Effector memory CD4-positive, alpha-beta T cell (primary cell): ENCODE measurements around the gene JAG2.
A peak's percentile ranks its signal among the peaks of the same experiment; 100 is the strongest.

Source experiments
- DNase-seq, 3 donors: peaks; one replicate each; pipeline ENCODE4 v3.0.0-alpha.2; 2020
- H3K27ac ChIP-seq: 2 replicates; pipeline ENCODE4 v1.7.0; 2013; ENCODE audit warnings: mild to moderate bottlenecking, low read length, moderate library complexity; ENCODE audit not compliant: insufficient read depth, poor library complexity, severe bottlenecking
- H3K27me3 ChIP-seq: replicated peaks from 2 replicates; pipeline ENCODE4 v1.7.0; 2013; ENCODE audit warnings: mild to moderate bottlenecking, low read length; ENCODE audit not compliant: insufficient read depth, control insufficient read depth, poor library complexity, severe bottlenecking
- H3K36me3 ChIP-seq: 2 replicates; pipeline ENCODE4 v1.7.0; 2013; ENCODE audit warnings: mild to moderate bottlenecking, low read length, moderate library complexity; ENCODE audit not compliant: control insufficient read depth, insufficient read depth
- H3K4me1 ChIP-seq: 2 replicates; pipeline ENCODE4 v1.7.0; 2013; ENCODE audit warnings: low read length, mild to moderate bottlenecking; ENCODE audit not compliant: control insufficient read depth, insufficient read depth, poor library complexity, severe bottlenecking
- H3K4me3 ChIP-seq: 2 replicates; pipeline ENCODE4 v1.7.0; 2013; ENCODE audit warnings: low read length, low read depth, mild to moderate bottlenecking; ENCODE audit not compliant: insufficient read depth, poor library complexity, severe bottlenecking
- H3K9me3 ChIP-seq: 2 replicates; pipeline ENCODE4 v1.7.0; 2013; ENCODE audit warnings: mild to moderate bottlenecking, low read length, moderate library complexity; ENCODE audit not compliant: control insufficient read depth

JAG2 gene

DNA sequence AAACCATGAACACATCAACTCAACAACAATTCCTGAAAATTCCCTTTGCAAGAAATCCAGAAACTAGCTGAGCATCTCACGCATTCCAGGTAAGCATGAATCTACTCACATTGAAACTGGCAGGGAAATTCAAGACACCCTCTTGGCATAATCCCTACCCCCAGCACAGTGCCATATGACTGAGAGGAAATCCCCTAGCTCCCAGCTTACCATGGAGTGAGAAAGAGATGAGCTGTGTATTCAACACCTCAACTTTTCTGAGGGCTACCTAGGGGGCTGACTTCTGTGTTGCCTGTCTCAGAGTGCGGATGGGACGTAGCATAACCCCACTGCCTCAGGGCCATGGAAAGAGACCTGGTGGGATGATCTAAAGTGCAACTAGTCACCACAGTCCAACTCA lies 65.7 kb downstream of the JAG2 start:
- Histone ChIP-seq H3K9me3 (no peaks in the 10 kb centered on the region), H3K36me3 (no peaks in the 10 kb centered on the region), H3K27ac (no peak overlapping the region), H3K4me1 (no peaks in the 10 kb centered on the region), H3K4me3 (no peak overlapping the region), H3K27me3 (no peaks in the 10 kb centered on the region)
- DNase-seq: no peak

DNA sequence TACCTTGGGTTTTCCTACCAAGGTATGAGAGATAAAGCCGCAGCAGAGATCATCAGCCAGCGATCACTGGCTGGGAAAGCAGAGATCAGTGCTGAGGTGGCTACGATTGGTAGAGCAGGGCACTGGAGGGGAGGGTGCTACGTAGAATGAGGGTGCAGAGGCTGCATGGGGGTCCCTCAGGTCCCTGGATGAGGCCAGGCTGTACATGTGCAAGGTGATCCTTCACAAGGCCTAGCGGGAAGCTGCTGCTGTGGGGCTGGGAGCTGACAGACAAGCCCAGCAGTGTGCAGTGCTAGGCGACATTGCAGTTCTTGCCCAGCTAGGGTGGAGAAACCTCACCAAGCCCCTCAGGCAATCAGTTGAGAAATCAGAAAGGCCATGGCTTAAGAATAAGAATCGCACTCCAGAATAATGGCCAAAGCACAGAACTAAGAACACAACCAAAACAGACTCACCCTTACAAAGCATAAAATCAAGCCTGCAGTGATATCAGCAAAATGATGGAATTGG lies 66.2 kb downstream of the JAG2 start:
- no peak for DNase-seq
- no peak overlapping the region for H3K27ac ChIP-seq
- H3K4me3 ChIP-seq: no peak overlapping the region
- no peaks in the 10 kb centered on the region for H3K4me1 ChIP-seq
- H3K9me3 ChIP-seq: no peaks in the 10 kb centered on the region
- H3K27me3 ChIP-seq: no peaks in the 10 kb centered on the region
- no peaks in the 10 kb centered on the region for H3K36me3 ChIP-seq

GRCh38 chr14:105100910-105101309 lies 67.7 kb downstream of the JAG2 start:
- no peak for DNase-seq
- no peaks in the 10 kb centered on the region for H3K9me3 ChIP-seq
- H3K27ac ChIP-seq: no peak overlapping the region
- H3K36me3 ChIP-seq: no peaks in the 10 kb centered on the region
- H3K4me1 ChIP-seq: no peaks in the 10 kb centered on the region
- H3K4me3 ChIP-seq: no peak overlapping the region
- H3K27me3 ChIP-seq: no peaks in the 10 kb centered on the region

DNA sequence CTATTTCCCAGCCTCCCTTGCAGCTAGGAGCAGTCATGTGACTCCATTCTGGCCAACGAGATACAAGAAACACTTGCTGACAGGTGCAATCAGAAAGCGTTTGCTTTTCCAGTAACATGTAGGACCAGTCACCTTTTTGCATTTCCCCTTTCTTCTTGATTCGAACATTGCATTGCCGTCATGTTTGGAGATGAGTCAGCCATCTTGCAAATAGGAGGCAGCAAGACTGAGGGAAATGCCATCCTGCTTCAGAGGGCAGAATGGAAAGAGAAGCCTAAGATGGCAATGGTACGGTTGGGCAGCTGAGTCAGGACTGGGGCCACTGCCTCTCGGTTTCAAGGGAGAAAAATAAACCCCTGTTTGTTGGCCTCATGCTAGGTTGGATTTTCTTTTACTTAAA lies 68.8 kb downstream of the JAG2 start:
- Histone ChIP-seq H3K4me1 (no peaks in the 10 kb centered on the region), H3K27me3 (no peaks in the 10 kb centered on the region)

GRCh38 chr14:105098316-105098715 lies 70.3 kb downstream of the JAG2 start:
- no peaks in the 10 kb centered on the region for H3K9me3 ChIP-seq
- H3K27ac ChIP-seq: no peak overlapping the region
- no peaks in the 10 kb centered on the region for H3K27me3 ChIP-seq
- H3K36me3 ChIP-seq: no peaks in the 10 kb centered on the region
- H3K4me1 ChIP-seq: peaks cover 11% of the 10 kb centered on the region
- no peak overlapping the region for H3K4me3 ChIP-seq
- DNase-seq: no peak

More for the DNA sequence above, 68.8 kb downstream of the JAG2 start:
- no peak for DNase-seq
- Histone ChIP-seq H3K27ac (no peak overlapping the region), H3K36me3 (no peaks in the 10 kb centered on the region), H3K4me3 (no peak overlapping the region), H3K9me3 (no peaks in the 10 kb centered on the region)

GRCh38 chr14:105097794-105098127 lies 70.8 kb downstream of the JAG2 start:
- H3K27ac ChIP-seq: no peak overlapping the region
- no peaks in the 10 kb centered on the region for H3K9me3 ChIP-seq
- H3K27me3 ChIP-seq: no peaks in the 10 kb centered on the region
- H3K36me3 ChIP-seq: no peaks in the 10 kb centered on the region
- no peak overlapping the region for H3K4me3 ChIP-seq
- peaks cover 11% of the 10 kb centered on the region for H3K4me1 ChIP-seq
- no peak for DNase-seq

DNA sequence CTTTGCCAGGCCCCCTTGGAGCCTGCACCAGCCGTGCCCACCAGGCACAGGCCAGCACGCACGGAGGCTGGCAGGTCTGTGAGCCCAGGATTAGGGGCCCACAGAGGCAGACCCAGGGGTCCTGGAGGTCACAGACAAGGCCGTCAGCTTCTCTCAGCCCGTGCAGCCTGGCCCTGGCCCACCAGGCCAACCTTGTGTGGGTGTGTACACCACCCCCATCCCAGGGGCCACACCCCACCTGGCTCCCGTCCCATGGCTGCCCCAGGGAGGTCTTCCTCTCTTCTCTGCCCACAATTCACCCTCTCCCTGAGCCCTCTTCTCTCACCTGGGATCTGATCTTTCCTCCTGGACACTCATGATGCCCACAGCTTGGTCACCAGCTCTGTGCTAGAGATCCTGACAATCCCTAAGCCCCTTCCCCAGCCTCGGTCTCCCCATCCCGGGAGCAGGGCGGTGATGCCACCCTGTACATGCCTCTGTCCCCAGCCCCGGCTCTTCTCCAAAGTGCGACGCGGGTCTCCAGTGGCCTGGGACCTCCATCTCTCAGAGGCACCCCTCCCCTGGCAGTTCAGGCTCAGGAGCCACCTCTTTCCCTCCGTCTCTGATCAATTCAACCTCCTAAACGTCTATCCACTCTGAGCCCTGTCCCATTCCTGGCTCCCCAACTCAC lies 72.2 kb downstream of the JAG2 start:
- H3K27ac ChIP-seq: no peak overlapping the region
- H3K4me3 ChIP-seq: no peak overlapping the region
- H3K36me3 ChIP-seq: no peaks in the 10 kb centered on the region
- no peaks in the 10 kb centered on the region for H3K27me3 ChIP-seq
- H3K4me1 ChIP-seq: peaks cover 11% of the 10 kb centered on the region
- DNase-seq: no peak
- H3K9me3 ChIP-seq: no peaks in the 10 kb centered on the region

GRCh38 chr14:105095236-105095805 lies 73.3 kb downstream of the JAG2 start:
- H3K27me3 ChIP-seq: no peaks in the 10 kb centered on the region
- no peak overlapping the region for H3K27ac ChIP-seq
- H3K9me3 ChIP-seq: no peaks in the 10 kb centered on the region
- no peak overlapping the region for H3K4me3 ChIP-seq
- DNase-seq: no peak
- no peaks in the 10 kb centered on the region for H3K36me3 ChIP-seq
- peaks cover 17% of the 10 kb centered on the region for H3K4me1 ChIP-seq

GRCh38 chr14:105094193-105094907 lies 74.2 kb downstream of the JAG2 start:
- no peaks in the 10 kb centered on the region for H3K36me3 ChIP-seq
- H3K4me1 ChIP-seq: peaks cover 18% of the 10 kb centered on the region
- H3K9me3 ChIP-seq: no peaks in the 10 kb centered on the region
- H3K27ac ChIP-seq: peak overlapping the region; percentile 78
- peak overlapping the region; percentile 79 for H3K4me3 ChIP-seq
- H3K27me3 ChIP-seq: no peaks in the 10 kb centered on the region
- DNase-seq: no peak
